SK-N-SH (cell line): ENCODE data around the gene CDKN1A. TPM values are rescaled to one million over a fixed set of nuclear protein-coding genes. Genes with fewer than 3 reads are reported as not detected.

Experiments
- CTCF ChIA-PET: fragments of 300-600, 350-600 bp; formaldehyde crosslinking; extraction: SDS; loops from one replicate; lab custom pipeline; 2021; lab: Yijun Ruan, JAX
- POLR2A ChIA-PET: fragments of 350-600 bp; sonication (Branson Sonifier 250); formaldehyde crosslinking; extraction: SDS; loops from one replicate; lab custom pipeline; 2020; ENCODE audit warnings: antibody characterized with exemption, inconsistent platforms; lab: Yijun Ruan, JAX
- DNase-seq: peaks from one replicate; pipeline ENCODE4 v3.0.0; 2012
- H2AFZ ChIP-seq: fragments of 200-600 bp; sonication (generic); 2 replicates; pipeline ENCODE4 v1.8.1; 2016; ENCODE audit warnings: antibody characterized with exemption, mild to moderate bottlenecking, low read depth
- H3F3A ChIP-seq: fragments of 200-600 bp; sonication (generic); replicated peaks from 2 replicates; pipeline ENCODE3; 2016; ENCODE audit warnings: antibody characterized with exemption, mild to moderate bottlenecking; ENCODE audit not compliant: insufficient read depth
- H3K27ac ChIP-seq, 2 experiments: fragments of 200-500 bp in 1 of 2; fragments of 200-600 bp in 1 of 2; sonication (Bioruptor generic) in 1 of 2; sonication (generic), shearing (Covaris generic) in 1 of 2; 2 replicates each; pipeline versions ENCODE4 v1.5.1 to v1.6.1; 2014 to 2016; ENCODE audit warnings: low read depth in 2 of 2, inconsistent platforms in 1 of 2, low read length in 1 of 2, mild to moderate bottlenecking in 1 of 2, mixed read lengths in 1 of 2
- H3K27me3 ChIP-seq: fragments of 200-600 bp; sonication (generic), shearing (Covaris generic); 2 replicates; pipeline ENCODE4 v1.6.1; 2016; ENCODE audit warnings: mixed run types; ENCODE audit not compliant: insufficient read depth
- H3K36me3 ChIP-seq, 2 experiments: fragments of 200-500 bp in 1 of 2; fragments of 200-600 bp in 1 of 2; sonication (Bioruptor generic) in 1 of 2; sonication (generic) in 1 of 2; replicated peaks in 1 of 2; 2 replicates each; pipeline versions ENCODE3 to v1.5.1; 2014 to 2016; ENCODE audit warnings: low read length in 1 of 2, mild to moderate bottlenecking in 1 of 2; ENCODE audit not compliant: insufficient read depth in 2 of 2, control insufficient read depth in 1 of 2
- H3K4me1 ChIP-seq, 2 experiments: fragments of 200-500 bp in 1 of 2; fragments of 200-600 bp in 1 of 2; sonication (Bioruptor generic) in 1 of 2; sonication (generic), shearing (Covaris generic) in 1 of 2; 2 replicates each; pipeline versions ENCODE4 v1.5.1 to v1.6.1; 2014 to 2016; ENCODE audit warnings: low read depth in 1 of 2, low read length in 1 of 2, mixed run types in 1 of 2; ENCODE audit not compliant: insufficient read depth in 2 of 2, control insufficient read depth in 1 of 2
- H3K4me2 ChIP-seq: fragments of 200-600 bp; sonication (generic), shearing (Covaris generic); 2 replicates; pipeline ENCODE4 v1.6.1; 2017; ENCODE audit warnings: mixed run types
- H3K4me3 ChIP-seq, 2 experiments: fragments of 200-500 bp in 1 of 2; fragments of 200-600 bp in 1 of 2; sonication (Bioruptor generic) in 1 of 2; sonication (generic), shearing (Covaris generic) in 1 of 2; 2 replicates each; pipeline versions ENCODE4 v1.5.1 to v1.8.1; 2014 to 2016; ENCODE audit warnings: low read depth in 2 of 2, inconsistent platforms in 1 of 2, low read length in 1 of 2, mild to moderate bottlenecking in 1 of 2, mixed read lengths in 1 of 2, moderate library complexity in 1 of 2
- H3K79me2 ChIP-seq: fragments of 200-600 bp; sonication (generic); 2 replicates; pipeline ENCODE4 v1.8.1; 2017; ENCODE audit warnings: mild to moderate bottlenecking; ENCODE audit not compliant: insufficient read depth
- H3K9ac ChIP-seq: fragments of 200-600 bp; sonication (generic); 2 replicates; pipeline ENCODE4 v1.6.1; 2017; ENCODE audit warnings: mixed run types
- H3K9me2 ChIP-seq: fragments of 200-600 bp; sonication (generic); 2 replicates; pipeline ENCODE4 v1.6.1; 2017; ENCODE audit warnings: mixed run types
- H3K9me3 ChIP-seq: fragments of 200-600 bp; sonication (generic); 2 replicates; pipeline ENCODE4 v1.6.1; 2017; ENCODE audit warnings: mixed run types, mild to moderate bottlenecking, moderate library complexity
- H4K20me1 ChIP-seq: fragments of 200-600 bp; sonication (generic); 2 replicates; pipeline ENCODE4 v1.6.1; 2017; ENCODE audit warnings: mild to moderate bottlenecking, mixed run types; ENCODE audit not compliant: insufficient read depth
- CHD2 ChIP-seq: fragments of 150-350 bp; IDR thresholded peaks from 2 replicates; pipeline ENCODE4 v1.6.1; 2018; ENCODE audit warnings: low read length; ENCODE audit not compliant: partially characterized antibody
- EP300 ChIP-seq, 2 experiments: IDR thresholded peaks; 2 replicates each; pipeline versions ENCODE4 v1.4.0 to v1.6.1; 2012; ENCODE audit warnings: borderline replicate concordance in 1 of 2, low read depth in 1 of 2, low read length in 1 of 2
- MEF2A ChIP-seq: IDR thresholded peaks from 2 replicates; pipeline ENCODE4 v1.4.0; 2012; ENCODE audit warnings: low read depth, borderline replicate concordance
- NFIC ChIP-seq: IDR thresholded peaks from 2 replicates; pipeline ENCODE4 v1.4.0; 2012; ENCODE audit warnings: borderline replicate concordance
- PBX3 ChIP-seq: IDR thresholded peaks from 2 replicates; pipeline ENCODE4; 2012
- RXRA ChIP-seq: IDR thresholded peaks from 2 replicates; pipeline ENCODE4 v1.4.0; 2012; ENCODE audit warnings: low read depth, mild to moderate bottlenecking, borderline replicate concordance
- TCF12 ChIP-seq: IDR thresholded peaks from 2 replicates; pipeline ENCODE4 v1.4.0; 2012
- USF1 ChIP-seq: IDR thresholded peaks from 2 replicates; pipeline ENCODE4 v1.4.0; 2012; ENCODE audit warnings: low read depth, borderline replicate concordance
- YY1 ChIP-seq: IDR thresholded peaks from 2 replicates; pipeline ENCODE4 v1.4.0; 2012; ENCODE audit warnings: low read depth, mild to moderate bottlenecking
- ZBTB33 ChIP-seq: IDR thresholded peaks from 2 replicates; pipeline ENCODE4 v1.4.0; 2012; ENCODE audit warnings: low read depth, borderline replicate concordance
- WGBS: methylation state at CpG from one replicate; pipeline ENCODE4 v1.1.6; 2017; ENCODE audit warnings: low lambda C conversion rate; 5-methylcytosine and 5-hydroxymethylcytosine counted together
- polyA plus RNA-seq, 3 experiments: library from polyadenylated mRNA; depleted of rRNA; stranded (reverse); fragments of >200 nt; gene quantifications; 2 replicates each; pipeline ENCODE4 v1.2.3, GENCODE V29; 2012

The CDKN1A gene
- polyA plus RNA-seq, 1 of the 3 experiments (the other 2 are of a cell fraction), result 747 TPM

- TF ChIP-seq PBX3, result no peak
- TF ChIP-seq TCF12, result no peak
- WGBS, result 79% methylated on average over 4 of the region's 6 CpGs
- Histone ChIP-seq H3K79me2 (0 out of 2 replicates have a peak, but pooled peaks cover 5% of the 10 kb centered on the region), H3K4me3 (no peak overlapping the region), H3K4me2 (no peak overlapping the region), H3K9me2 (no peaks in the 10 kb centered on the region), H3K27ac (no peak overlapping the region), H3K36me3 (no peaks in the 10 kb centered on the region), H3K9ac (no peak overlapping the region), H3K27me3 (no peaks in the 10 kb centered on the region), H3K9me3 (no peaks in the 10 kb centered on the region), H3F3A (peaks cover 7% of the 10 kb centered on the region), H4K20me1 (no peaks in the 10 kb centered on the region), H2AFZ (no peak overlapping the region), H3K4me1 (peaks cover 24 to 26% of the 10 kb centered on the region in 2 experiments)
- ChIA-PET CTCF (interaction anchor here (1.0 to 3.1 kb wide), 4 partner anchors 9 to 87 kb away, joined by 3 to 12 read pairs (median 5); no protein-coding TSS in a partner anchor), POLR2A (no interaction called here)
- no peak for DNase-seq
These were observed 6.7 kb upstream of the CDKN1A start for GRCh38 chr6:36671687-36672375.

- no peak for DNase-seq
- TF ChIP-seq ZBTB33 (no peak), YY1 (no peak), CHD2 (no peak), NFIC (no peak), MEF2A (no peak), EP300 (IDR thresholded peaks at IDR 0.05; ENCODE audit: borderline replicate concordance in 1 of 2, low read depth in 1 of 2, low read length in 1 of 2) (no peak), RXRA (no peak), USF1 (no peak), PBX3 (no peak)
- H3K9me2 ChIP-seq, result no peaks in the 10 kb centered on the region
- no peak overlapping the region for H3K9ac ChIP-seq
- H2AFZ ChIP-seq, result no peak overlapping the region
- no peak overlapping the region for H3K4me2 ChIP-seq
- no peaks in the 10 kb centered on the region for H3K9me3 ChIP-seq
- no peaks in the 10 kb centered on the region for H3K27me3 ChIP-seq
- peaks cover 3% of the 10 kb centered on the region for H4K20me1 ChIP-seq
- whole genome bisulfite sequencing, result 92% methylated on average over 10 of the region's 10 CpGs
- H3F3A ChIP-seq, result peaks cover 17% of the 10 kb centered on the region
- H3K79me2 ChIP-seq, result peaks cover 17% of the 10 kb centered on the region
- no peak overlapping the region for H3K4me3 ChIP-seq
- H3K4me1 ChIP-seq, result peaks cover 27 to 32% of the 10 kb centered on the region in 2 experiments
- H3K36me3 ChIP-seq, result no peaks in the 10 kb centered on the region
- ChIA-PET CTCF (interaction anchor here (0.9 to 3.1 kb wide), 4 partner anchors 11 to 85 kb away, joined by 4 to 12 read pairs (median 6); no protein-coding TSS in a partner anchor), POLR2A (no interaction called here)
- H3K27ac ChIP-seq, result no peak overlapping the region
These were observed 4.6 kb upstream of the CDKN1A start for GRCh38 chr6:36673882-36674281.
